Lung (tissue), 12 donors: ENCODE data around the gene A4GNT. TPM values are rescaled to one million over a fixed set of nuclear protein-coding genes. Genes with fewer than 3 reads are reported as not detected.

Source experiments
- ATAC-seq: fragments of 200-7000 bp; cut with Tn5 transposase; one replicate; pipeline ENCODE4 v1.9.1; 2020; ENCODE audit warnings: moderate number of reproducible peaks; ENCODE audit not compliant: insufficient read depth, low FRiP score
- DNase-seq, 3 donors: peaks; one replicate each; pipeline ENCODE4 v3.0.0-alpha.2; 2013 to 2017
- H3K27ac ChIP-seq, 2 donors: one replicate each; pipeline ENCODE4 v1.5.1; 2013; ENCODE audit warnings: mild to moderate bottlenecking in 2 of 2, moderate library complexity in 2 of 2, control low read depth in 1 of 2, inconsistent platforms in 1 of 2, low read depth in 1 of 2, low read length in 1 of 2
- H3K27me3 ChIP-seq, 3 donors: one replicate each; pipeline ENCODE4 v1.5.1; 2013; ENCODE audit warnings: low read length in 2 of 3; ENCODE audit not compliant: control insufficient read depth in 3 of 3, insufficient read depth in 3 of 3
- H3K36me3 ChIP-seq, 4 donors: one replicate each; pipeline ENCODE4 v1.5.1; 2013; ENCODE audit warnings: low read length in 4 of 4, mild to moderate bottlenecking in 1 of 4, moderate library complexity in 1 of 4; ENCODE audit not compliant: control insufficient read depth in 4 of 4, insufficient read depth in 4 of 4
- H3K4me1 ChIP-seq, 5 donors: one replicate each; pipeline ENCODE4 v1.5.1; 2013; ENCODE audit warnings: low read length in 5 of 5, mild to moderate bottlenecking in 2 of 5, moderate library complexity in 1 of 5; ENCODE audit not compliant: control insufficient read depth in 5 of 5, insufficient read depth in 5 of 5
- H3K4me3 ChIP-seq: one replicate; pipeline ENCODE4 v1.5.1; 2013; ENCODE audit warnings: mild to moderate bottlenecking, control low read depth, moderate library complexity
- H3K9ac ChIP-seq, 2 donors: one replicate each; pipeline ENCODE4 v1.5.1; 2013; ENCODE audit warnings: low read length in 2 of 2, control low read depth in 1 of 2; ENCODE audit not compliant: insufficient read depth in 1 of 2
- H3K9me3 ChIP-seq, 4 donors: one replicate each; pipeline ENCODE4 v1.5.1; 2013; ENCODE audit warnings: low read length in 3 of 4, mild to moderate bottlenecking in 1 of 4, moderate library complexity in 1 of 4; ENCODE audit not compliant: control insufficient read depth in 4 of 4, insufficient read depth in 3 of 4
- WGBS, 2 donors: extraction: QIAGEN DNeasy Blood & Tissue Kit; methylation state at CpG; one replicate each; pipeline ENCODE4 v1.1.7; 2013; 5-methylcytosine and 5-hydroxymethylcytosine counted together
- polyA plus RNA-seq, 2 donors: library from polyadenylated mRNA; stranded (reverse); fragments of 200-250 nt; gene quantifications; one replicate each; pipeline ENCODE4 v1.2.1, GENCODE V29; 2013
- total RNA-seq, 2 donors: library from RNA; depleted of rRNA in 1 of 2; stranded (reverse); fragments of >200 nt in 1 of 2; gene quantifications; one replicate each; pipeline ENCODE4 v1.2.1, GENCODE V29; 2014 to 2021
- TF ChIP-seq, protein P1 (sequence below): IDR thresholded peaks from 2 replicates; pipeline ENCODE4 v1.5.1; 2012; ENCODE audit warnings: mild to moderate bottlenecking; ENCODE audit errors: control extremely low read depth, extremely low read depth
- donor health status: control.
- donor health status: control.
- donor health status: Bipolar disorder and iron deficiency.
- donor health status: healthy.
- donor health status: DM: yes; HTN: yes; CAD: no.

Gene A4GNT
- total and polyA plus RNA-seq, 4 donors: 0.06 to 0.25 TPM; not detected in 2

- H3K9me3 ChIP-seq: no peaks in the 10 kb centered on the region
- ATAC-seq (peak; percentile 59), DNase-seq (no peak)
- peaks cover 9 to 43% (median 19%) of the 10 kb centered on the region in 4 donors for H3K36me3 ChIP-seq
- 84 to 87% methylated on average over 5 of the region's 5 CpGs for WGBS, 2 donors
- H3K9ac ChIP-seq: no peak overlapping the region
- H3K27ac ChIP-seq: no peak overlapping the region
- TF ChIP-seq, protein P1, sequence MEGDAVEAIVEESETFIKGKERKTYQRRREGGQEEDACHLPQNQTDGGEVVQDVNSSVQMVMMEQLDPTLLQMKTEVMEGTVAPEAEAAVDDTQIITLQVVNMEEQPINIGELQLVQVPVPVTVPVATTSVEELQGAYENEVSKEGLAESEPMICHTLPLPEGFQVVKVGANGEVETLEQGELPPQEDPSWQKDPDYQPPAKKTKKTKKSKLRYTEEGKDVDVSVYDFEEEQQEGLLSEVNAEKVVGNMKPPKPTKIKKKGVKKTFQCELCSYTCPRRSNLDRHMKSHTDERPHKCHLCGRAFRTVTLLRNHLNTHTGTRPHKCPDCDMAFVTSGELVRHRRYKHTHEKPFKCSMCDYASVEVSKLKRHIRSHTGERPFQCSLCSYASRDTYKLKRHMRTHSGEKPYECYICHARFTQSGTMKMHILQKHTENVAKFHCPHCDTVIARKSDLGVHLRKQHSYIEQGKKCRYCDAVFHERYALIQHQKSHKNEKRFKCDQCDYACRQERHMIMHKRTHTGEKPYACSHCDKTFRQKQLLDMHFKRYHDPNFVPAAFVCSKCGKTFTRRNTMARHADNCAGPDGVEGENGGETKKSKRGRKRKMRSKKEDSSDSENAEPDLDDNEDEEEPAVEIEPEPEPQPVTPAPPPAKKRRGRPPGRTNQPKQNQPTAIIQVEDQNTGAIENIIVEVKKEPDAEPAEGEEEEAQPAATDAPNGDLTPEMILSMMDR: no peak
- no peaks in the 10 kb centered on the region for H3K27me3 ChIP-seq
- no peaks in the 10 kb centered on the region for H3K4me1 ChIP-seq
- H3K4me3 ChIP-seq: no peak overlapping the region
Observed at GRCh38 chr3:138081371-138082084, 50.7 kb downstream of the A4GNT start.

- H3K9me3 ChIP-seq: no peaks in the 10 kb centered on the region
- H3K4me3 ChIP-seq: no peak overlapping the region
- DNase-seq (no peak), ATAC-seq (no peak)
- no peak overlapping the region for H3K27ac ChIP-seq
- no peaks in the 10 kb centered on the region for H3K27me3 ChIP-seq
- no peak overlapping the region for H3K9ac ChIP-seq
- 92 to 95% methylated on average over 5 of the region's 5 CpGs for WGBS, 2 donors
- TF ChIP-seq, protein P1: no peak
- H3K36me3 ChIP-seq: peaks cover 9 to 44% (median 20%) of the 10 kb centered on the region in 4 donors
- H3K4me1 ChIP-seq: no peaks in the 10 kb centered on the region
Observed at GRCh38 chr3:138079901-138080300, 52.3 kb downstream of the A4GNT start.

- H3K9ac ChIP-seq: no peak overlapping the region
- H3K36me3 ChIP-seq: peaks cover 9 to 37% (median 17%) of the 10 kb centered on the region in 4 donors
- H3K4me3 ChIP-seq: no peak overlapping the region
- TF ChIP-seq, protein P1: no peak
- H3K4me1 ChIP-seq: no peaks in the 10 kb centered on the region
- no peaks in the 10 kb centered on the region for H3K27me3 ChIP-seq
- 0 to 2% methylated on average over 1 of the region's 1 CpG for WGBS, 2 donors
- no peak overlapping the region for H3K27ac ChIP-seq
- DNase-seq (no peak), ATAC-seq (peak; percentile 35)
- H3K9me3 ChIP-seq: no peaks in the 10 kb centered on the region
Observed at GRCh38 chr3:138078901-138079344, 53.3 kb downstream of the A4GNT start.

GRCh38 chr3:138078096-138078495 lies 54.1 kb downstream of the A4GNT start:
- Histone ChIP-seq H3K4me1 (no peaks in the 10 kb centered on the region), H3K27me3 (no peaks in the 10 kb centered on the region), H3K27ac (no peak overlapping the region), H3K9me3 (no peaks in the 10 kb centered on the region), H3K9ac (no peak overlapping the region), H3K4me3 (no peak overlapping the region), H3K36me3 (peaks cover 3 to 30% (median 14%) of the 10 kb centered on the region in 4 donors)
- TF ChIP-seq, protein P1: no peak
- DNase-seq (no peak), ATAC-seq (no peak)
- 92 to 94% methylated on average over 4 of the region's 4 CpGs for WGBS, 2 donors
